Omental fat pad (tissue), 4 donors: Measurements from ENCODE around the gene SND1. TPM values are rescaled to one million over a fixed set of nuclear protein-coding genes. Genes with fewer than 3 reads are reported as not detected.

Source experiments
- ATAC-seq: fragments of 150-250 bp; one replicate; pipeline ENCODE4 v1.9.1; 2016; ENCODE audit warnings: mild to moderate bottlenecking, moderate library complexity; ENCODE audit not compliant: low FRiP score
- DNase-seq: peaks from one replicate; pipeline ENCODE4 v3.0.0-alpha.2; 2019; ENCODE audit warnings: low spot score
- CTCF ChIP-seq, 3 donors: fragments of 450-650 bp; IDR thresholded peaks; one replicate each; pipeline ENCODE4 v1.5.1; 2016 to 2017; ENCODE audit warnings: antibody characterized with exemption in 3 of 3, mild to moderate bottlenecking in 3 of 3, moderate library complexity in 2 of 3
- total RNA-seq, 4 donors: library from RNA; depleted of rRNA; stranded (reverse); fragments of >200 nt; gene quantifications; one replicate each; pipeline ENCODE4 v1.1.0, GENCODE V29; 2016

The SND1 gene
- total RNA-seq, 4 donors from 2014 or later: 90.8 to 140 (median 125) TPM

DNA sequence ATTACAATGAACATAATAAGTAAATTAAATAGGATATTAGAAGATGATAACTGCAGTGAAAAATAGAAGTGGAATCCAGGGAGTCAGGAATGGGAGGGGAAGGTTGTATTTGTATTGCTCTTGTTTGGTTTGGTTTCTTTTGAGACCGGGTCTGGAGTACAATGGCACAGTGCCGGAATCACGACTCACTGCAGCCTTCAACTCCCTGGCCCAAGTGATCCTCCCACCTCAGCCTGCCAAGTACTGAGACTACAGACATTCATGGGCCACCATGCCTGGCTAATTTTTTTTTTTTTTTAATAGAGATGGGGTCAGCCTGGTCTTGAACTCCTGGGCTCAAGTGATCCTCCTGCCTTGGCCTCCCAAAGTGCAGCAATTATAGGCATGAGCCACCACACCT is 439.1 kb downstream of the SND1 start:
- TF ChIP-seq CTCF (IDR thresholded peaks at IDR 0.05): no peak
- no peak for ATAC-seq
- no peak for DNase-seq

- TF ChIP-seq CTCF (IDR thresholded peaks at IDR 0.05): no peak
- no peak for ATAC-seq
- no peak for DNase-seq
These were observed 440.2 kb downstream of the SND1 start for GRCh38 chr7:128092221-128092620.

DNA sequence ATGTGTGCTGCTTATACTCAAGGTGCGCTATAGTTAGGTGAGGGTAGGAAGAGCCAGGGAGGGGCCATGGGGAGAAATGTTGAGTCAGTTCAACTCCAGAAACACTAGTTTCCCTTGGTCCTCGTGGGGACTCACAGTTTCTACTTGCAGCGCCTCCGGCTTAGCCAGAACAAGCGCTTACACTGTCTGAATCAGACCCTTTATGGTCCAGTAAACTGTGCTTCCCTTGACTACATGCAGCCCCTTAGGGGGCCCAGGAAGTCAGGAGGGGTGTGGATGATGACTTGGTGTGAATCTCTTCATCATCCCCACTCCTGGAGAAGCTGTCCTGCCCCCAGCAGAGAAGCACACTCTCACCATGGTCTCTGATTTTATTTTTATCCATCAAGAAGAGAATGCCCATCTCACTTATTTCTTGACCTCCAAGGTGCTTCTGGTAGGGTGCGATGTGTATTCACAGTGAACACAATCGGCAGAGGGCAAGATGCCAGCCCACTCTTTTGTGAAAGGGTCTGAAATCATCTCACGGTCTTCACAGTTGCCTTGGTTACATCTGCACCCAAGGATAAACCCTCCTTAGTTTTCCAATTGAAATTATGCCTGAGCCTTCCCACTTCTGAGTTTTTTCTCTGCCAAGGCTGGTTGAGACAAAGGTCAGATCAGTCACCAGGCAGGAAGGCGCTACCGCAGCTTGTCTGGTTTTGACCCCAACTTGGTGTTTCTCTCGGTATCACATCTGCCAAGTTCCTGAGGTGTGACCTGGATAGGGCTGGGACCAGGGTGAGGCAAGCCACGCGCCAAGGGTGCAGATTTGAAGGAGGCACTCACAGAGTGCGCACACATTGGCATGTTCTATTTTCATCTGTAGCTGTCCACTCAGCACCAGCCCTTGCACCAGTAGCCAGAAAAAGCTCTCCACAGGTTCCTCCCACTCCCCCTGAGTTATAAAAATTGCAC is 441.9 kb downstream of the SND1 start:
- no peak for ATAC-seq
- no peak for TF ChIP-seq CTCF (IDR thresholded peaks at IDR 0.05)
- DNase-seq: no peak

DNA sequence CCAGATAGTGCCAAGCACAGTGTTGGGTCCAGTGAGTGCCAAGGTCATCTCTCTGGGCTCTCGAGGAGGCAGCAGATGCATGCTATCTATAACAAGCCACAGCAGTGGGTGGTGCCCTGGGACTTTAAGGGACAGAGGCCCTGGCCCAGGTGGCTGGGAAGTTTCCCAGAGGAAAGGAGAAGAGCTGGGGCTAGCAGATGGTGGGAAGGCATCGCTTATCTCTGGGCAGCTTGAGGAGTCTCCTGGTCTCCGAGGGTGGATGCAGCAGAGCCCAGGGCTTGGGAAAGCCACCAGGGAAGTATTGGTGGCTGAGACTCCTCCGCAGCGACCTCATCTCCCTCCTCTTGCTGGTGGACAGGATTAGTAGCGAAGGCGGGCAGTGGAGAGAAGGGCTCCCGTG is 442.7 kb downstream of the SND1 start:
- no peak for ATAC-seq
- DNase-seq: no peak
- TF ChIP-seq CTCF (IDR thresholded peaks at IDR 0.05): no peak

DNA sequence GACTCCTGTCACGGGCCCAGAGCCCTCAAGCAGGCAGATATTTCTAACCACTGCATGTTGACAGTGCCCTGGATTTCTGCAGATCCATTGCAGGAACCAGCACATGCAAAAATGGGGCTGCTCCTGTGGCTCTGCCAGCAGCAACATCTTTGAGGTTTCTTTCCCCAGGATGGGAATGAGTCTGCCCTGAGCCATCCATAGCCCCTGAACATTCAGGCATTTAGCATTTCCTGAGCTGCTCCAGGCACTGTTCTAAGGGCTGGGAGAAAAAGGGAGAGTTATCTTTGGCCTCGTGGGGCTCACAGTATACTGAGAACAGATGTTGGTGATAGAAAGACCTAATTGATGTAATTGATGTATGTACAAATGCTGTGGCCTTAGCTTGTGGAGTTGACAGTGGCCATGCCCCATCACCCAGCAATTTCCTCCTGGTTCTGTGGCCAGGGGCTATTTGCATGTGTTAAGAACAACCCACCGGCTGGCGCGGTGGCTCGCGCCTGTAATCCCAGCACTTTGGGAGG is 445.3 kb downstream of the SND1 start:
- DNase-seq: no peak
- TF ChIP-seq CTCF (IDR thresholded peaks at IDR 0.05): no peak
- no peak for ATAC-seq

DNA sequence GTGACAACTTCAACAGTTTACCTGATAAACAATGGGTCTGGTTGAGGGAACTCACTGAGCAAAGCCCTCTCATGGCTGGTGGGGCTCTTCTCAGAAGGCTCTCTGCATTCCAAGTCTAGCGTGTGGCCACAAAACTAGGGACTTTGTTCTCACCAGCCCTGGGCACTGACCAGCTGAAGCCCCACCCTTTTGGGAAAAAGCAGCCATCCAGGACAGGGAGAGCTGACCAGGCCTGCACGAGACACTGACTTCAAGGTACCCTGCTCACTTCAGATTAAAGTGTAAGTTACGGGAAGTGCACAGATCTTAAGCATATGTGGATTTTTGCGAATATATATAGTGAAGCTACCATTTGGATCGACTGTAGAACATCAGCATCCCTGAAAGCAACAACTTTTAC is 446.6 kb downstream of the SND1 start:
- DNase-seq: no peak
- TF ChIP-seq CTCF (IDR thresholded peaks at IDR 0.05): no peak
- ATAC-seq: no peak
